ENCODE measurements around the gene PRELP.
"Not testable (repeated sequence)": the region's sequence is repeated elsewhere in the genome, so short reads cannot be mapped to it uniquely, and the experiment has no call there.

PRELP gene

DNA sequence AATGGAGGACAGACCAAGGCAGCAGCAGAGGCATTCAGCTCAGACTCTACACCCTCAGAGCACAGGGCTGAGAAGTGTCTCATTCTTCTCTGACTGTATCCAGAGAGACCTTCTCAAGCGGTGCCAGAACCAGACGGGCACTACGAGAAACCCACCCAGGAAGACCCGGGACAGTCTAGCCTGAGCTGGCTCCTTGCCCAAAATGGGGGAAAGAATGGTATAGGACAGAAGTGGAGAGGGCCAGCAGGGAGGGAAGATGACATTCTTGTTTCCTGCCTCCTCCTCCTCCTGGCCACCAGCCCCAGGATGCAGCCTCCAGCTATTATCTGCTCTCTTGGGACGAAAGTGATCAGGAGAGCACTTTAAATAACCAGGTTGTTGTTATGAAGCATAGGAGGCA, 22.6 kb upstream of the PRELP start:
- no peak for FAIRE-seq
- no peak for DNase-seq (ENCODE audit: insufficient read length, low spot score)

DNA sequence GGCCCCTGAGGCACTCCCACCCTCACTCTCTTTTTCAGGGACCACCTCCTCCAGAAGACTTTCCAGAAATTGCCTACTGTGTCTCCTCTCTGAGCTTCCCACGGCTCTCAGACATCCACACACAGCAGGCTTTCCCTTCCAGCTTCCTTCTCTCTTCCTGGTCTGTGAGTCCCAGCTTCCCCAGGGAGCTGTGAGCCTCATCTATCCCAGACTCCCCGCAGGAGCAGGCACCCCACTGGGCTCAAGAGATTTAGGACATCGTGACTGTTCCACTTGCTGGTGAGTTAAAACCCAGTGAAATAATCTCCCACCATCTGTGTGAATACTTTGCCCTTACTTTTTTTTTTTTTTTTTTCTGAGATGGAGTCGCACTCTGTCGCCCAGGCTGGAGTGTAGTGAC, 22.0 kb upstream of the PRELP start:
- FAIRE-seq (no peak), DNase-seq (ENCODE audit: insufficient read length, low spot score) (no peak)

- DNase-seq (ENCODE audit: insufficient read length, low spot score) = no peak
- no peak for FAIRE-seq
Measured at GRCh38 chr1:203454986-203455471, 20.6 kb upstream of the PRELP start.

GRCh38 chr1:203455706-203456105, 19.9 kb upstream of the PRELP start:
- DNase-seq (ENCODE audit: insufficient read length, low spot score) = no peak
- FAIRE-seq = no peak

GRCh38 chr1:203456577-203456976, 19.0 kb upstream of the PRELP start:
- no peak for FAIRE-seq
- no peak for DNase-seq (ENCODE audit: insufficient read length, low spot score)

GRCh38 chr1:203458078-203458477, 17.5 kb upstream of the PRELP start:
- no peak for FAIRE-seq
- DNase-seq (ENCODE audit: insufficient read length, low spot score) = no peak

DNA sequence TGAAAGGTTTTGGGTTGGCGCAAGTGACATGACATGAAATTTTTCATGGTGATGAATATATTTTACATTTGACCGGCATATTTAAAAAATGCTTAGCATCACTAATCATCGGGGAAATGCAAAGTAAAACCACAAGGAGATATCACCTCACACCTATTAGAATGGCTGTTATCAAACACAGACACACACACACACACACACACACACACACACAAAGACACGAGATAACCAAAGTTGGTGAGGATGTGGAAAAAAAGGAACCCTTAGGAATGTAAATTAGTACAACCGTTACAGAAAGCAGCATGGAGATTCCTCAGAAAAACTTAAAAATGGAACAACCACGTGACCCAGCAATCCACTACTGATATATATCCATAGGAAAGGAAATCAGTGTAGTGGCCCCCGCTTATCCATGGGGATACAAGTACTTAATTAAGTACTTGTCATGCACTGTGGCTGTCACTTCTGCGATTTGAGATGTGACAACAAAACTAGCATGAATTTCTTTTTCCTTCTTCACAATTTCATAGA, 15.9 kb upstream of the PRELP start:
- FAIRE-seq = no peak
- no peak for DNase-seq (ENCODE audit: insufficient read length, low spot score)

- FAIRE-seq = no peak
- DNase-seq (ENCODE audit: insufficient read length, low spot score) = no peak
Measured at GRCh38 chr1:203461717-203462116, 13.9 kb upstream of the PRELP start.

DNA sequence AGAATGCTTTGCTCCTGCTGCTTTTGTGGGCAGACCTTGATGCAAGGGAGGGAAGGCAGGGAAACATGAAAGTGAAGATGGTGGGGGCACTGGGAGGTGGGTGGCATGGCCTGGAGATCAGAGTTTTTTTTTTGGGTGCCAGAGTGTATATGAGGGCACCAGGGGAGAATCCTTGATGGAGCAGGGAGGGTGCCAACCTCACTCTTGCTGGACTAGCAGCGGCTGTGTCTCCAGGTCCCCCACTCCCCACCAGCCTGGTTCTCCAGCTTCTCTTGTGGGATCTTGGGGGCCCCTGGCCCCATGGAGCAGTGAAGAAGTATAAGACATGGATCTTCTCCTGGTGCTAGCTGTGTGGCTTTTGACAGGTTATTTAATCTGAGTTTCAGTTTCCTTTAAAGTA, 13.5 kb upstream of the PRELP start:
- FAIRE-seq (no peak), DNase-seq (ENCODE audit: insufficient read length, low spot score) (no peak)

GRCh38 chr1:203462878-203463277, 12.7 kb upstream of the PRELP start:
- no peak for FAIRE-seq
- DNase-seq (ENCODE audit: insufficient read length, low spot score) = no peak

DNA sequence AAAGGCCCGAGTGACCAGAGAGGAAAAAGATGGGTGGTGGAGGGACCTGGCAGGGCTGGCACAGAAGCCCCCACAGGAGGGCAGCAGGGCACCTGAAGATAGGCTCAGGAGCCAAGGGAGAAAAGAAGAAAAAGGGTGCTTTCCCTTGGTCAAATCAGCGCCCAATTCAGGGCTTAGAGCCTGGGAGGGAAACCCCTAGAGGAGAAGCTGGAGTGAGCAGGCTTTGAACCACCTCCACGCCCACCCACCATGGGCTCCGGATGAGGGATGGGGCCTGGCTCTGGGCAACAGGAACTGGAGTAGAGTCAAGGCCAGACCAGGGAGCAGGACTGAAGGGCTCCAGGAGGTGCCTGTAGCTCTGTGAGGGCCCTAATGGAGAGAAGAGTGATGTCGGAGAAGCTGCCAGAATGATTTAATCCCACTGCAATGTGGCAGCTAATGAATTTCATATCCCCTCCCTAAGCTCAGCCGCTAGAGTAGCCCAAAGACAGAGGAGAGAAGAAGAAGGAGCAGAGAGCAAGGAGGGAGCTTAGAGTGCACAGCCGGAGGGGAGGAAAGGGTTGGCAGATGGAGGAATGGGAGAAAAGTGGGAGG, 12.0 kb upstream of the PRELP start:
- FAIRE-seq = no peak
- no peak for DNase-seq (ENCODE audit: insufficient read length, low spot score)

GRCh38 chr1:203464226-203464625, 11.4 kb upstream of the PRELP start:
- no peak for DNase-seq (ENCODE audit: insufficient read length, low spot score)
- no peak for FAIRE-seq

GRCh38 chr1:203464743-203465142, 10.9 kb upstream of the PRELP start:
- FAIRE-seq (no peak), DNase-seq (ENCODE audit: insufficient read length, low spot score) (no peak)

DNA sequence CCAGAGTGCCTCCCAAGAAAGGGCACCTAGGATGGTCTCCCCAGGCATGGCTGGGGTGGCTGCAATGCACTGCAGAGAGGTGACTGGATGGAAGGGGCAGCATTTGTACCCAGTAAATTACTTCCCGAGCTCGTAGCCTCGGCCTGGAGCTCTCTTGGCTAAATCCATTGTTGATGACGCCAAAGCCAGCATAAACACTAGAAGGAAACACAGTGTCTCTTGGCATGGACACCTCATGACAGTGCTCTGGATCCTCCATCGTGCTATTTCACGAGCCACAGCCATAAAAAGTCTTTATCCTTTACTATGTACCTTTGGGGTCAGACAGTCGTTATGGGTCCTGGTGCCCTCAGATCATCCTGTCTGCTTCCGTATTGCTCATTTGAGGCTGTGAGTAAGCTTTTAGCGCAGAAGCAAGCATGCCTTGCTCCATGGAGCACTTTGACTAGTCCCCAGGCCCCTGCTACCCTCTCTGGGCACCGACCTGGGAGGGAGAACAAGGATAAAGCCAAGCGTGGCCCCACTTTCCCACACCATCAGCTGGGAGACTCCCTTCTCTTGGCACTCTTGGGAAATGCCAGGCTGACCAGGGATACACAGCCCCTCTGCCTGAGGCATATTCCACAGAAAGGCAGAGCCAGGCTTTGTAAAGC, 10.3 kb upstream of the PRELP start:
- DNase-seq (ENCODE audit: insufficient read length, low spot score) (no peak), FAIRE-seq (no peak)

DNA sequence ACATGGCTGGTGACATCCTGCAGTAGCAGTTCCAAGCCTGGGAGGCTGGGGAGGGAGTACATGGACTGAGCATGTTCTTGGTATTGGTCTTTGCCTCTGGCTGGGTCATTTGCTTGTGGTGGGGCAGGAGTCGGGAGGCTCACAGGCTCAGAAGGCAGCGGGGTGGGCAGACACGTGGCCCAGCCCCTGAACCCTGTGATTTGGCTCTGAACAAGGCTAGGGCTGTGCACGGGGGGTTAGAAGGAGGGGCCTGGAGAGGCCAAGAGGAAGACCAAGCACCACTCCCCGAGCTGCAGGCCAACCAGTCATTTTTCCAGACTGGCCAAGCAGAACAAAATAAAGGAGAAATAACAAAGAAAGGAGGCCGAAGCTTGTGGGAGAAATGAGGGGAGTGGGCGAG, 9.7 kb upstream of the PRELP start:
- no peak for FAIRE-seq
- no peak for DNase-seq (ENCODE audit: insufficient read length, low spot score)

- not testable (repeated sequence) for DNase-seq (ENCODE audit: insufficient read length, low spot score); FAIRE-seq
Measured at GRCh38 chr1:203466906-203467549, 8.6 kb upstream of the PRELP start.

- no peak for DNase-seq (ENCODE audit: insufficient read length, low spot score)
- no peak for FAIRE-seq
Measured at GRCh38 chr1:203467550-203467921, 8.1 kb upstream of the PRELP start.

- no peak for FAIRE-seq
- DNase-seq (ENCODE audit: insufficient read length, low spot score) = no peak
Measured at GRCh38 chr1:203468326-203468725, 7.3 kb upstream of the PRELP start.

DNA sequence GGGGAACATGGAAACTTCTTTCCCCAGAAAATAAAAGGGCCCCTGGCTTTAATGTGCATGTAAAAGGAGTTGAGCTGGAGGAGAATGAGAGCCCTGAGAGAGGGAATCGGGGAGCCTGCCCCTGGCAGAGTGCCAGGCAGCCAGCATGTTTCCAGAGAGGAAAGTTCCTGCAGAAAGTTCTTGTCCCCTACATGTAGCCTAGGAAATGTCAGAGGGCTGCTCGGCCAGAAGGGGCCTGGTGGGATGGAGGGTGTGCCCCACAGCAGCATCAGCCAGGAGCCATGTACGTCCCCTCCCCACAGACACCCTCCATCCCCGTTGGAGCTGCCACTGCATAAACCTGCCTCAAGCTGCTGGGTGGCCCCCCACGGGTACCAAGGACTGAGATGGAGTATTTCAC, 5.4 kb upstream of the PRELP start:
- DNase-seq (ENCODE audit: insufficient read length, low spot score) (no peak), FAIRE-seq (no peak)

DNA sequence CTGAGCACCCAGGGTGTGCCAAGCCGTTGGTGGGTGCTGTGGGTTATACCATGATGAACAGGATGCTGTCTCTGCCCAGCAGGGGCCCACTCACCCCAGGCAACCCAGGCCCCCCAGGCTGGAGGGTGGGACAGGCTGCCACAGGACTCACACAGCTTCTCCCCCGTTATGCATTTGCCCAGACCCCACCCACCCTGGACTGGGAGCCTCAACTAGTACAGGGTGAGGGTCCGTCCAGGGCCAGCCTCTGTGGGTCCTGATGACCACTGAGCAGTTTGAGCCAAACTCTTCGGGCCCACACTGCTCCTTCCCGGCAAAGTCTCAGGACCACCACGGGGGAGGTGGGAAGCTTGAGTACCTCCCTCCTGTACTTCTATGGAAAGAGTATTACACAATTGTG, 3.8 kb upstream of the PRELP start:
- DNase-seq (ENCODE audit: insufficient read length, low spot score) = no peak

GRCh38 chr1:203473281-203473680, 2.3 kb upstream of the PRELP start:
- FAIRE-seq (no peak), DNase-seq (ENCODE audit: insufficient read length, low spot score) (no peak)

More for the DNA sequence above, 3.8 kb upstream of the PRELP start:
- no peak for FAIRE-seq

- FAIRE-seq = no peak
- DNase-seq (ENCODE audit: insufficient read length, low spot score) = no peak
Measured at GRCh38 chr1:203473781-203474305, 1.8 kb upstream of the PRELP start.

Data from GM19239 (cell line).